GM12878 (cell line): Measurements from ENCODE around the gene METTL23. TPM values are rescaled to one million over a fixed set of nuclear protein-coding genes. Genes with fewer than 3 reads are reported as not detected.
A peak's percentile ranks its signal among the peaks of the same experiment; 100 is the strongest.

Experiments used
- E2F8 ChIP-seq: fragments of 450-650 bp; IDR thresholded peaks from 2 replicates; pipeline ENCODE4 v1.6.1; 2018; ENCODE audit warnings: mild to moderate bottlenecking, low read depth, moderate library complexity; ENCODE audit not compliant: partially characterized antibody
- E4F1 ChIP-seq: fragments of 450-650 bp; IDR thresholded peaks from 2 replicates; pipeline ENCODE4 v1.6.1; 2018; ENCODE audit warnings: borderline replicate concordance, mild to moderate bottlenecking; ENCODE audit not compliant: partially characterized antibody
- EGR1 ChIP-seq, 2 experiments: IDR thresholded peaks; 1 replicate in 1 of 2; 2 replicates in 1 of 2; pipeline ENCODE4 v1.6.1; 2011 to 2012; ENCODE audit warnings: low read depth in 2 of 2, low read length in 2 of 2, borderline replicate concordance in 1 of 2, mild to moderate bottlenecking in 1 of 2, moderate library complexity in 1 of 2
- FOS ChIP-seq: IDR thresholded peaks from 3 replicates; pipeline ENCODE4 v1.6.1; 2011; ENCODE audit warnings: borderline replicate concordance; ENCODE audit not compliant: insufficient read length; ENCODE audit errors: extremely low read depth
- HDAC6 ChIP-seq: fragments of 200-600 bp; sonication (generic); IDR thresholded peaks from one replicate; pipeline ENCODE4 v1.8.0; 2017; ENCODE audit warnings: antibody characterized with exemption; ENCODE audit not compliant: unreplicated experiment
- KDM1A ChIP-seq: fragments of 200-600 bp; sonication (generic); IDR thresholded peaks from 2 replicates; pipeline ENCODE4 v1.6.1; 2016; ENCODE audit warnings: borderline replicate concordance
- NFYA ChIP-seq: IDR thresholded peaks from 2 replicates; pipeline ENCODE4 v1.6.1; 2011; ENCODE audit warnings: low read depth, mild to moderate bottlenecking, low read length, improper control_type of control experiment, borderline replicate concordance
- POU2F2 ChIP-seq: IDR thresholded peaks from 3 replicates; pipeline ENCODE4 v1.6.1; 2011; ENCODE audit warnings: low read depth, mild to moderate bottlenecking, low read length, borderline replicate concordance
- SREBF2 ChIP-seq: IDR thresholded peaks from 2 replicates; pipeline ENCODE4 v1.6.1; 2012; ENCODE audit warnings: mild to moderate bottlenecking, low read length
- TBL1XR1 ChIP-seq: IDR thresholded peaks from 2 replicates; pipeline ENCODE4 v1.6.1; 2012; ENCODE audit warnings: low read depth, low read length, improper control_type of control experiment
- ZBTB33 ChIP-seq: fragments of 450-650 bp; IDR thresholded peaks from 2 replicates; pipeline ENCODE4 v1.6.1; 2017; ENCODE audit warnings: mild to moderate bottlenecking
- ZBTB4 ChIP-seq: fragments of 450-650 bp; formaldehyde crosslinking; IDR thresholded peaks from 2 replicates; pipeline ENCODE4 v1.4.0; 2022; ENCODE audit warnings: mild to moderate bottlenecking, moderate library complexity
- ZNF274 ChIP-seq: IDR thresholded peaks from one replicate; pipeline ENCODE4 v1.8.0; 2011; ENCODE audit not compliant: insufficient read length, insufficient read depth
- ZNF592 ChIP-seq: fragments of 450-650 bp; IDR thresholded peaks from 2 replicates; pipeline ENCODE4 v1.6.1; 2017; ENCODE audit warnings: mild to moderate bottlenecking, moderate library complexity
- polyA plus RNA-seq, 11 experiments: library from polyadenylated mRNA; depleted of rRNA in 4 of 11; unstranded in 6 of 11; stranded (reverse) in 5 of 11; fragments of >200 nt; fragmentation: Nextera tagmentation in 4 of 11; fragmentation: Illumina TruSeq in 1 of 11; extraction: Ambion mirVana in 4 of 11; extraction: Trizol in 1 of 11; gene quantifications; 1 replicate in 1 of 11; 2 replicates in 10 of 11; pipeline versions ENCODE4 v1.2.1 to v1.2.3, GENCODE V29; 2011 to 2016; ENCODE audit warnings: inconsistent platforms in 2 of 11, missing spikeins in 2 of 11, low read depth in 1 of 11
- total RNA-seq, 4 experiments: library from RNA; depleted of rRNA in 3 of 4; stranded (reverse); fragments of >200 nt in 3 of 4; fragmentation: Illumina TruSeq in 1 of 4; extraction: Trizol in 1 of 4; gene quantifications; 2 replicates each; pipeline versions ENCODE4 v1.2.1 to v1.2.3, GENCODE V29; 2013 to 2021

Gene METTL23
- total and polyA plus RNA-seq, 10 of the 15 experiments (the other 5 are each of a cell fraction or from before 2014, with no cell fraction given) = 25.6 to 61.5 (median 30.9) TPM

GRCh38 chr17:76737082-76737675 lies 10.5 kb downstream of the METTL23 start, which contains the start of gene SRSF2 (continued):
- TF ChIP-seq E2F8 = peak; percentile 90
- no peak for TF ChIP-seq ZNF274
- peak; percentile 41 for TF ChIP-seq SREBF2
- no peak for TF ChIP-seq ZNF592
- TF ChIP-seq POU2F2 = peak; percentile 99
- no peak for TF ChIP-seq TBL1XR1
- TF ChIP-seq EGR1 (IDR thresholded peaks at IDR 0.05; ENCODE audit: borderline replicate concordance in 1 of 2, low read depth in 2 of 2, low read length in 2 of 2) = peak in 1 of 2 experiments; percentile 71; a peak in 2 of 3 replicates
- TF ChIP-seq FOS = no peak
- TF ChIP-seq KDM1A = no peak
- peak; percentile 55 for TF ChIP-seq E4F1
- TF ChIP-seq ZBTB4 (CRISPR knock-in tag) = no peak
- TF ChIP-seq ZBTB33 = no peak
- TF ChIP-seq HDAC6 = peak; percentile 83
- no peak for TF ChIP-seq NFYA
